Measurements from ENCODE around the gene CRYBA2. TPM values are rescaled to one million over a fixed set of nuclear protein-coding genes. Genes with fewer than 3 reads are reported as not detected.

Gene CRYBA2
- total and polyA plus RNA-seq, 2 donors (not counting 3 experiments of a cell fraction or from before 2014, with no cell fraction given): not detected

DNA sequence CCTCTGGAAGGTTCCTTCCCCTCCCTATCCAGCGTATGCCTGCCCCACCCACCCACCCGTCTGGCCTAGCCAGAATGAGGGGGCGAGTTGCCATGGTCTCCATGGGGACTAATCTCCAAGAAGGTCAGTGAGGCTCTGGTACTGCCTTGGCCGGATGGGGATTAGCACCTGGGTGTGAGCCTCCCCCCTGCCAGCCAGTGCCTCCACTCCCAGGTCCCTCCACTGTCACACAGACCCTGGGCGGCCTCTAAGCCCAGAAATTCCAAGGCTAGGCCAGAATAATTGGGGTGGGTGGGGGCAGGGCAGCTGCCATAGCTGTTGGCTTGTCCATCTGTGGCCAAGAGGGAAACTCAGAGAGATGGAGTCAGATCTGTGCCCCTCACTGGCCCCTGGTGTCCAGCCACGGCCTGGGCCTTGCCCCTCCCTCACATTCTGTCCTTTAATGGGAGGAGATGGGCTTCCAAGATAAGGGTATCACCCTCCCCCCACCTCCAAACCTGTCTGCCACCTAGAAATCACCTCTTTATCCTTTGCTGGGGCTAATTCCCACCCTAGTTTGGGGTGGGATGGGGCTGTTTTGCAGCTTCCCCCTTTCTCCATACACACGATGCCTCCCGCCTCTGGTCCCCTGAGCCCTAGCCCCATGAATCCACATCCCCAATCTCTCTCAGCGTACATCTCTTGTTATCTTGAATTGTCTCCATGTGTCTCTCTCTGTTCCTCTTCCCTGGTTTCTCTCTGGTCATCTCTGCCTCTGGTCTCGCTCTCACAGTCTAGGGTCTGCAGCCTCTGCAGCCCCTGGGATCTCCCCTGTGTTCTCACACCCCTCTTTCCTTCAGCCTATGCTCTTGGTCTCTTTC lies 6.0 kb upstream of the CRYBA2 start:
- TF ChIP-seq, protein P1, sequence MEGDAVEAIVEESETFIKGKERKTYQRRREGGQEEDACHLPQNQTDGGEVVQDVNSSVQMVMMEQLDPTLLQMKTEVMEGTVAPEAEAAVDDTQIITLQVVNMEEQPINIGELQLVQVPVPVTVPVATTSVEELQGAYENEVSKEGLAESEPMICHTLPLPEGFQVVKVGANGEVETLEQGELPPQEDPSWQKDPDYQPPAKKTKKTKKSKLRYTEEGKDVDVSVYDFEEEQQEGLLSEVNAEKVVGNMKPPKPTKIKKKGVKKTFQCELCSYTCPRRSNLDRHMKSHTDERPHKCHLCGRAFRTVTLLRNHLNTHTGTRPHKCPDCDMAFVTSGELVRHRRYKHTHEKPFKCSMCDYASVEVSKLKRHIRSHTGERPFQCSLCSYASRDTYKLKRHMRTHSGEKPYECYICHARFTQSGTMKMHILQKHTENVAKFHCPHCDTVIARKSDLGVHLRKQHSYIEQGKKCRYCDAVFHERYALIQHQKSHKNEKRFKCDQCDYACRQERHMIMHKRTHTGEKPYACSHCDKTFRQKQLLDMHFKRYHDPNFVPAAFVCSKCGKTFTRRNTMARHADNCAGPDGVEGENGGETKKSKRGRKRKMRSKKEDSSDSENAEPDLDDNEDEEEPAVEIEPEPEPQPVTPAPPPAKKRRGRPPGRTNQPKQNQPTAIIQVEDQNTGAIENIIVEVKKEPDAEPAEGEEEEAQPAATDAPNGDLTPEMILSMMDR (IDR thresholded peaks at IDR 0.05; ENCODE audit: extremely low read depth in 1 of 2, insufficient read depth in 1 of 2, low read depth in 1 of 2, low read length in 2 of 2): no peak
- no peak for TF ChIP-seq FOS (IDR thresholded peaks at IDR 0.05; ENCODE audit: borderline replicate concordance, insufficient read depth, low read length)
- TF ChIP-seq EZH2 (IDR thresholded peaks at IDR 0.05; ENCODE audit: borderline replicate concordance, low read depth, low read length, severe bottlenecking): no peak
- no peak for TF ChIP-seq POLR2A (IDR thresholded peaks at IDR 0.05; ENCODE audit: low read depth, low read length)
- no peak for TF ChIP-seq MYC (IDR thresholded peaks at IDR 0.05; ENCODE audit: low read depth, low read length)
- no peak for TF ChIP-seq JUN (IDR thresholded peaks at IDR 0.05; ENCODE audit: borderline replicate concordance, insufficient read depth, insufficient read length, low read depth)
- TF ChIP-seq, protein P2, sequence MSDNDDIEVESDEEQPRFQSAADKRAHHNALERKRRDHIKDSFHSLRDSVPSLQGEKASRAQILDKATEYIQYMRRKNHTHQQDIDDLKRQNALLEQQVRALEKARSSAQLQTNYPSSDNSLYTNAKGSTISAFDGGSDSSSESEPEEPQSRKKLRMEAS (IDR thresholded peaks at IDR 0.05; ENCODE audit: insufficient read depth, insufficient read length): no peak
- no peak for TF ChIP-seq GATA2 (IDR thresholded peaks at IDR 0.05; ENCODE audit: insufficient read depth, insufficient read length, low read depth, low read length)
- TF ChIP-seq POLR2AphosphoS5 (IDR thresholded peaks at IDR 0.05; ENCODE audit: insufficient read depth, low read depth, low read length): no peak
- Histone ChIP-seq H3K79me2 (ENCODE audit: control insufficient read depth, insufficient read depth, low read length) (no peaks in the 10 kb centered on the region), H3K27me3 (ENCODE audit: control insufficient read depth in 2 of 2, insufficient read depth in 2 of 2, low read length in 2 of 2) (peaks cover 76 to 79% of the 10 kb centered on the region in 2 experiments), H4K20me1 (replicated peaks; ENCODE audit: control insufficient read depth, extremely low read depth, insufficient read depth, low read length) (no peaks in the 10 kb centered on the region), H3K4me2 (ENCODE audit: insufficient read depth, low read length) (no peak overlapping the region), H3K36me3 (ENCODE audit: control insufficient read depth in 2 of 2, extremely low read depth in 1 of 2, insufficient read depth in 2 of 2, low read length in 2 of 2) (no peaks in the 10 kb centered on the region), H3K4me3 (replicated peaks in 1 of 3; ENCODE audit: insufficient read depth in 1 of 3, low read depth in 1 of 3, low read length in 3 of 3) (no peak overlapping the region), H3K27ac (ENCODE audit: insufficient read depth, low read depth, low read length) (no peak overlapping the region), H3K9me1 (replicated peaks; ENCODE audit: control insufficient read depth, extremely low read depth, insufficient read depth, low read length) (no peaks in the 10 kb centered on the region), H3K4me1 (ENCODE audit: control insufficient read depth, extremely low read depth, insufficient read depth, low read length) (no peaks in the 10 kb centered on the region), H3K9ac (replicated peaks; ENCODE audit: extremely low read depth, insufficient read depth, low read length) (no peak overlapping the region), H3K9me3 (replicated peaks; ENCODE audit: control insufficient read depth, insufficient read depth, low read length) (no peaks in the 10 kb centered on the region), H2AFZ (ENCODE audit: low read depth, low read length) (no peak overlapping the region)
- FAIRE-seq (no peak), DNase-seq (ENCODE audit: low read depth, low spot score) (no peak)
- CTCF ChIA-PET: interaction anchor here (1.7 to 10.4 kb wide), 2 partner anchors 17 to 30 kb away, joined by 7 to 164 read pairs; partner anchors contain the start of gene FEV
- intact Hi-C loops (cut with micrococcal nuclease): no loop called here
- dilution Hi-C loops (cut with MboI; ENCODE audit: extremely low pct_ligation_motif_present, low sequenced_read_pairs): no loop called here
- no TSS peak for BruUV-seq (replicated peaks)
- POLR2A ChIA-PET: no interaction called here
